NCI-H2107 treated with DMSO at 0.1 percent for 48 hours (cell line): Measurements from ENCODE around the gene MAPK8IP3.
"Not testable (repeated sequence)": the region's sequence is repeated elsewhere in the genome, so short reads cannot be mapped to it uniquely, and the experiment has no call there.

Experiments used
- DNase-seq: peaks from one replicate; lab custom pipeline; 2025; ENCODE audit not compliant: unreplicated experiment; lab: John Stamatoyannopoulos, UW

The MAPK8IP3 gene

DNA sequence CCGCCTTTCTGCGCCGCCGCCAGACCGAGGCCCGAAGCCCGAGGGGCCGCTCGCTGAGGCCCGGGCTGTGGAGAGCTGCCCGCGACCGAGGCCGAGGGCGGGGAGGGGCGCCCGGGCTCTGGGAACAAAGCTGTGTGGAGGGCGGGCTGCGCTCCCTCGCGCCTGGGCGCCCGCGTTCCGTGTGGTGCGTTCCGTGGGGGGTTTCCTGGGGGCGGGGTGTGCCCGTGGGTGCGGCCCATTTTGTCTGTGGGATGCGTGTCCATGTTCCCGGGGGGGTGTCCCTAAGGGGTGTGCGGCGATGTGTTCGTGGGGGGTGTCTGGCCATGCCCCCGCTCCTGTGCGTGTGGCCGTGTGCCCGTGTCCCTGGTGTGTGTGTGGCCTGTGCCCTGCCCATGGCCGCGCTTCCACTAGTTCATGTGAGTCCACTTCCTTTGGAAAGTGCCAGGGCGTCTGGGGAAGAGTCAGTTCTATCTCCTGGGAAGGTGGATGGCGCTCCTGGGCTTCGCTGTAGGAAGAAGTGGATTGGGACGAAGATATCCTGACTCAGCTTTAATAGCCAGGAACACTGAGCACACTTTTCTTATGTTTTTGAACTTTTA lies 27.4 kb upstream of the MAPK8IP3 start:
- no peak for DNase-seq

DNA sequence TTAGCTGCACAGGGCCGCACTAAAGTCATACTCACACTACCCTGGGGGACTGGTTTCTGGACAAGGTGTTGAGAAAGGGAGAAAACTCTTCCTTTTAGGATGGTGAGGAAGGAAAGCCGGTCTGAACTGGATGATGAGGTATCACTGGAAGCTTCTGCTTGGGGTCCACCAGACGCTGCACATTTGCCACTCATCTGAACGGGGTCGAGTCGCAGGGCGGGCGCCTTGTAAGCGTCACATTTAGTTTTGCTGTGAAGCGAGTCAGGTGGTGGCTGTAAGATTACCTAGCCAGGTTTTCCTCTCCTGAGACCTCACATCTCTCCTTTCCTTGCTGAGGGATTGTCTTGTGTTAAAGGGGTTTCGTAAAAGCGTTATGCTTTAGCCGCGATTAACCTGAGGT lies 25.6 kb upstream of the MAPK8IP3 start:
- DNase-seq = no peak

DNA sequence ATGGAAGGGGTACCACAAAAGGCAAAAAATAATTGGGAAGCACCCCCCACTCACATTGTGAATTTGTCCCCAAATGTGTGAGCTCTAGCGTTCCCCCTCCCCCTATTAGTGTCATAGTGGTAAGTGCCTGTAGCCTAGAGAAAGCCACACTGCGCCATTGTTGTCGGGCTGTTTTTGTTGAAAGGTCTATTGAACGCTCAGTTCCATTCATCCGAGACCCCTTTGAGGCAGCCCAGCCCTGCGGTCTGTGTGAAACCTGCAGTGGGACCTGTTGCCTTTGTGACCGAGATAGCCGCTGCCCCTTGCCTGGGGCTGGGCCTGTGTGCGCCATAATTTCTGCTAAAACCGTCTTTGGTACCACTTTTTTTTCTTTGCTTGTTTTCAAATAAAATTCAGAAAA lies 25.0 kb upstream of the MAPK8IP3 start:
- DNase-seq = no peak

- DNase-seq = no peak
Observed at GRCh38 chr16:1687427-1688316, 18.3 kb upstream of the MAPK8IP3 start.

DNA sequence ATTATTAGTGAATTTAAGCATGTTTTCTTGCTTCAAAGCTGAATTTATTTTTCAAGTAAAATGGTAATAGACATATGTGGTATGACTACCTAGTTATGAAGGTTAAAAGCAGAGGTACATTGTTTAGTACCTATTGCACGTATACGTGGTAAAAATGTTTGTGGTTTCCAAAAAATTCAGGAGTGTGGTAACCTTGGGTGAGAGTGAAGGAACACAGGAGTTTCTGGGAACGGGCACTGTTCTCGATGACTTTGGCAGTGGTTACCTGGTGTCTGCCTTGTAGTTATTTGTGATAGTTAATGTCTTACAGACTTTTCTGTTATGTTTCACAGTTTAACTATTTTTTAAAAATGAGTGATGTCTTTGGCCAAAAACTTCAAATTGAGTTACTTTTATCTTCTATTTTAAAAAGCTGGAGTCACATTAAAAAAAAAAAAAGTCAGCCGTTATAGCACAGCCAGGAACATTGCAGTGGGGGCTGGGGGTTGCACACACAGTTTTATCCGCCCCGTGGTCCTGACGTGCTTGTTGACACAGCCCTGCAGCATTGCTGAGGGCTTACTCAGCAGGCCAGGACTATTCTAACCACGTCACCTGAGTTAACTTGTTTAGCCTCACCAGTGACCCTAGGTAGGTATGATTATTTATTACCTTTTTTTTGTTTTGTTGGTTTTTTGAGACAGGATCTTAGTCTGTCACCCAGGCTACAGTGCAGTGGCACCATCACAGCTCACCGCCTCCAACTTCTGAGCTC lies 17.0 kb upstream of the MAPK8IP3 start:
- DNase-seq = no peak

GRCh38 chr16:1689853-1690252 lies 16.1 kb upstream of the MAPK8IP3 start:
- DNase-seq = no peak

DNA sequence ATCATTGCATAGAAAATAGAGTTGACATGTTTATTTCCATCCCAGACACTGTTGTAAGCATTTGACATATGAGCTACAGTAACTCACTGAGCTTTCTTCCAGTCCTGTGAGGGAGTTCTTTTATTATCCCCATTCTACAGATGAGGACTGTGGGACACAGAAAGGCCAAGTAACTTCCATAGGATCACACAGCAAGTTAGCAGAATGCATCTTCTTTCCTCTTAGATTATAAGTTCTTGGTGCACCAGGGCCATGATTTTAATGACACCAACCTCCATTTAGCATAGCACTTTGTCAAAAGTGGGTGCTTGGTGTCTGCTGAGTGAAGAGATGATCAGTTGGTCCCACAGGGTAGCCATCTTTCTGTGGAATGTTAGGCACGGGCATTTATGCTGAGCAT lies 15.2 kb upstream of the MAPK8IP3 start:
- no peak for DNase-seq

DNA sequence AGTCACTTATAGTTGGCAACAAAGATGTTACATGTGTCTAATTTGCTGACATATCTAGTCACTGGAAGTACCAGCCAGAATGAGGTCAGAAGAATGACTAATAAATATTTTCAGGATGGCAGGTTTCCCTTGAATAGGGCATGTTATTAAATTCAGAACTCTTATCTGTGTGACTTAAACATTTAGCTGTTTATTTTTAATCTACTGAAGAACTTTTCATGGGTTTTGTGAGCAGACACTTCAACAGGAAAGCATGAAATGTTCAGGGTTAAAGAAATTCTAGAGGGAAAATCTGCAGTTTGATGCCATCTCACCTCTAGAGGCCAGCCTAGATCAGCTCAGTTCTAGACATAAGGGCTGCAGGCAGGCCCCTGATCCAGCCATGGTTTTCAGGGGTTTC lies 14.7 kb upstream of the MAPK8IP3 start:
- no peak for DNase-seq

GRCh38 chr16:1691956-1692355 lies 14.0 kb upstream of the MAPK8IP3 start:
- no peak for DNase-seq

GRCh38 chr16:1696863-1697262 lies 9.1 kb upstream of the MAPK8IP3 start:
- no peak for DNase-seq

- no peak for DNase-seq
Observed at GRCh38 chr16:1698680-1699079, 7.3 kb upstream of the MAPK8IP3 start.

DNA sequence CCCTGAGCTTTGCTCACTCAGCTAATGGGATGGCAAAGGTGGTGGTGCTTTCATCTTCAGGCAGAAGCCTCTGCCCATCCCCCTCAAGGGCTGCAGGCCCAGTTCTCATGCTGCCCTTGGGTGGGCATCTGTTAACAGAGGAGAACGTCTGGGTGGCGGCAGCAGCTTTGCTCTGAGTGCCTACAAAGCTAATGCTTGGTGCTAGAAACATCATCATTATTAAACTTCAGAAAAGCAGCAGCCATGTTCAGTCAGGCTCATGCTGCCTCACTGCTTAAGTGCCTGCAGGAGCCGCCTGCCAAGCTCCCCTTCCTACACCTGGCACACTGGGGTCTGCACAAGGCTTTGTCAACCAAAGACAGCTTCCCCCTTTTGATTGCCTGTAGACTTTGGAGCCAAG lies 5.7 kb upstream of the MAPK8IP3 start:
- DNase-seq = no peak

DNA sequence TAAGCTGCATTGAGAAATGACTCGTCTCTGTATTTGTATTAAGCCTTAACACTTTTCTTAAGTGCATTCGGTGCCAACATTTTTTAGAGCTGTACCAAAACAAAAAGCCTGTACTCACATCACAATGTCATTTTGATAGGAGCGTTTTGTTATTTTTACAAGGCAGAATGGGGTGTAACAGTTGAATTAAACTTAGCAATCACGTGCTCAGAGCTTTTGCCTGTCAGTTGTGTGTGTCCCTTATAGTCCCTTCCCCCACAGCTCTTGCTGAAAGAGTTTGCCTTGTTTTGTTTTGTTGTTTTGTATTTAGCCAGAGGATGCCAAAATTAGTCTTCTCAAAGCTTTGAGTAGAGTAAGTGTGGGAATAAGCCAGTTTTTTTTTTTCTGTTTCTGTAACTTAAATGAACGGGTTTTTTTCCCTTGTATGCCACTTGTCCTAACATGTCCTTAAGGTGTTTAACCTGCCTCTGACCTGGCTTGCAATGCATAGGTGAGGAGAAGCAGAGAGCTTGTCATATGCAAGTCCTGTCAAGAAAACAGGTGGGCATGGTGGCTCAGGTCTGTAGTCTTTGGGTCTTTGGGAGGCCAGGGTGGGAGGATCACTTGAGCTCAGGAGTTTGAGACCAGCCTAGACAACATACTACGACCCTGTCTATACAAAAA lies 4.6 kb upstream of the MAPK8IP3 start:
- DNase-seq = no peak

DNA sequence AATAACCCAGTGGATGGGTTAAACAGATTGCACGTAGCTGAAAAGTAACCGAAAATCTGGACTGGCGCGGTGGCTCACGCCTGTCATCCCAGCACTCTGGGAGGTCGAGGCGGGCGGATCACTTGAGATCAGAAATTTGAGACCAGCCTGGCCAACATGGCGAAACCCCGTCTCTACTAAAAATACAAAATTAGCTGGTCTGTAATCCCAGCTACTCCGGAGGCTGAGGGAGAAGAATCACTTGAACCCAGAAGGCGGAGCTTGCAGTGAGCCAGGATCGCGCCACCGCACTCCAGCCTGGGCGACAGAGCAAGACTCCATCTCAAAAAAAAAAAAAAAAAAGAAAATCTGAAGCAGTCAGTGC lies 689 bp upstream of the MAPK8IP3 start:
- DNase-seq = not testable (repeated sequence)

GRCh38 chr16:1706386-1707192 lies 594 bp downstream of the MAPK8IP3 start:
- no peak for DNase-seq

GRCh38 chr16:1707193-1707790 lies 1.3 kb downstream of the MAPK8IP3 start:
- no peak for DNase-seq

DNA sequence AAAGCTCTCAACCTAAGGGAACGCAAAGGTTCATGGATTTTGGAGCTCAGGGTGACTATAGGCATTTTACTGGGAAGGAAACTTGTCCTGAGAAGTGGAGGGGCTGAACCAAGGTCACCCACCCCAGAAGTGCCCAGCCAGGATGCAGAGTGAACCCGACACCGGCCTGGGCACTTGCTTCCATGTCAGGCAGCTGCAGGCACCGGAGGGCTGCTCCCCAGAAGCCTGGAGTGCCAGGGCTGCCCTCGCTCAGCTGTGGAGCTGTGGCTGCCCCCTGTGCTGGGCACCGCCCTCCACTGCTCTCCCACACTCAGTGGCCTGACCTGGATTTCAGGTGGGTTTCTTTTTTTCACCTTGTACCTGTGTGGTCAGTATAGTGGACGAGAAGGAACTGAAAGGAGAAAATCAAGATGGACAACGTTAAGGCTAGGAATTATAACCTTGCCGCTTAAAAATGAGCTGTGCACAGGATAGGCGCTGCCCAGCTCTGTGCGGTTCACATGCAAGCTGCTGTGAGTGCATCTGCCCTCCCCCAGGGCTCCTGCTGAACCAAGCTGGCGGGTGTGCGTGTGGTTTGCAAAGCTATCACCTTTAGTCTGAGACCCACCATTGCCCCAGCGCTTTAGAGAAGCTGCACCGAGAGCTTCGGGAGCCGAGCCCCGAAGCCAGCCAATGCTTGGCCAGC lies 2.2 kb downstream of the MAPK8IP3 start:
- DNase-seq = no peak

DNA sequence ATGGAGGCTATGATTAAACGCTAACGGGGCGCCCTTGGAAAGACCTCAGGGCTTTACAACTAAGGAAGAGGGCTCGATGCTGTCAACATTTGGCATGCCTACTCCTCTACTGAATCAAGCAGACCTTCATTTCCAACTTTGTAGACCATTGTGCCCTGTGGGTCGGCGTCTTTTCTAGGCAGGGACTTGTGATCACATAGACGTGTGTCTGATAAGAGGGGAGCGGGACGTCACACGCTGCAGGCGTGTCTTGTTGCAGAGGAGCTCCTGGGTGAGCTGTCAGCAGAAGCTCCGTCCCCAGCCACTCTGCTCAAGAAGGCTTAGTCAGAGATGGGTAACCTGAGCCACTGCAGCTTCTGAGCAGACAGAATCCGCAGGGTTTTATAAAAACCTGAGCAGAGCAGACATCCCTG lies 2.8 kb downstream of the MAPK8IP3 start:
- peak; percentile 70 for DNase-seq

DNA sequence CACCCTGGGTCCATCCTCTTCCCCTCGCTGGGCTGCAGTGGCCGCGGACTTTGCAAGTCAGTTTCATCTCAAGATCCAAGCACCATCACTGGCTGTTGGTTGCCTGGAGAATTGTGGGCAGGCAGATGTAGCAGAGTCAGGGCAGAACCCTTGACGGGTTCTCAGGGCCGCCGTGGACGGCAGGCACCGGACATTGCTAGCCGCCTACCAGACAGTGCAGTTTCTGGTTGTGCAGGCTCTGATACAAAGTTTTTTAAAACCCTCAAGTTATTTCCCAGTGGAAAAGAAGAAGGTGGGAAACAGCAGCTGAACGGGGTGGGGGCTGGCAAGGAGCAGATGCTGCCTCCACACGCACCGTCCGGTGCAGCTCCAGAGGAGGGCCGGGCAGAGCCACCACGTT lies 3.4 kb downstream of the MAPK8IP3 start:
- DNase-seq = no peak
